ENCODE measurements around the gene C9. TPM values are rescaled to one million over a fixed set of nuclear protein-coding genes. Genes with fewer than 3 reads are reported as not detected.
"Not testable (repeated sequence)": the region's sequence is repeated elsewhere in the genome, so short reads cannot be mapped to it uniquely, and the experiment has no call there.

C9 gene
- total RNA-seq, 2 donors from 2014 or later, result 0.19 TPM; not detected in 1

- DNase-seq (ENCODE audit: low spot score), result no peak
- intact Hi-C loops (cut with DNase I), result no loop called here
Observed at GRCh38 chr5:39340506-39340905, 23.8 kb downstream of the C9 start.

GRCh38 chr5:39337252-39337915 lies 26.9 kb downstream of the C9 start:
- DNase-seq (ENCODE audit: low spot score), result no peak
- intact Hi-C loops (cut with DNase I), result no loop called here

GRCh38 chr5:39334296-39334695 lies 30.0 kb downstream of the C9 start:
- DNase-seq (ENCODE audit: low spot score); intact Hi-C loops (cut with DNase I): not testable (repeated sequence)

DNA sequence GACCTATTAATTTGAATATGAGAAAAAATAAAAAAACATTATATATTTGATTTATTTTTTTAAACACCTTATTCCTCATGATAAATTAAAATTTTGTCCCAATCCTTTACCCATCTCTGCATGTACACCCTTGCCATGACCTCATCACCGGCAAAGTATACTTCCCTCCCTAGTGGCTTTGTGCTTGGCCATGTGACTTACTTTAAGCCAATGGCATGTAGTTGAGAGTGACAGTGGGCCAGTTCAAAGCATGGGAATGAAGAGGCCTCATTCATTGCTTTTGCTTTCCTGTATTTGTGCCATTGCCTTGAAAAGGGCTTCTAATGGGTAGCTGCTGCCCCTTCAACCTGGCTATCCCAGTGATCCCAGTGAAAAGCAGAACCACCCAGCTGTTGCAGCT lies 31.2 kb downstream of the C9 start:
- intact Hi-C loops (cut with DNase I), result no loop called here
- no peak for DNase-seq (ENCODE audit: low spot score)

DNA sequence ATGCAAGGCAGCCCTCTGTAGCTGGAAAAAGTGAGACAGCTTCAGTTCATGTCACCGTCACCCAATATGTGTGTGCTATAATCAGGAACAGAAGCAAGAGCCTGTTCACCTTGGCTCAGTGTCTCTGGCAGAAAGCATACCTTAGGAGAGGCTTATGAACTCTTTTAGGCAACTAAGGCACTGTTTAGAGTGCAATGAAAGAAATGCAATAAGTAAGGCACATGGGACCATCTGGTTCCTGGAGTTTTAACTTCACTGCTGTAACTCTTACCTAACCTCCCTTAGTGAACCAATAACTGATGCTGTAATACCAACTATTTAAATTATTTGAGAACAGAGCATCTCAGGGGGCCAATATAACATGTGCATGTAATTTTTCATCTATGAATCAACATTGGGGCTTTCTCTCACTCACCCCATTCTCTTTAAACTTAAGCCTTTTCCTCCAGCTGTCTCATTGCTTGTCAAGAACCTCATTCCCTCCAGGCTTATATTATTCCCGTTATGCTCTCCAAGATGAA lies 32.4 kb downstream of the C9 start:
- no peak for DNase-seq (ENCODE audit: low spot score)
- intact Hi-C loops (cut with DNase I), result no loop called here

DNA sequence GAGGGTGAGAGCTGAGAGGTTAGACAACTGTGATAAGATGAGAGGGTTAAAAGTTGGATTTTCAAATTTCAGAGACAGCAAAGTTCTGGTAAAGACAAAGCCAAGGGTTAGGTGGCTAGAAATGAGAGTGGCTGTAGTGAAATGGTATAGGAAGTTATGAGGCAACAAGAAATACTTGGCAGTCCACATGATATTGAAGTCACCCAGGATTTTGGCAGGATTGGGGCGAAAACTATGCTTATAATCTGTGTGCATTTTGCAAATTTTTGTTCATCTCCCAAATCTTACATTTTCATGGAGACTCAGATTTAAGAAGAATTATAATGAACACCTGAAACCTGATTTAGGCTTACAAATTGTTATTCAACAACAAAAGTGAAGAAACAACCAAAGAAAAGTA lies 35.6 kb downstream of the C9 start:
- intact Hi-C loops (cut with DNase I), result no loop called here
- no peak for DNase-seq (ENCODE audit: low spot score)

DNA sequence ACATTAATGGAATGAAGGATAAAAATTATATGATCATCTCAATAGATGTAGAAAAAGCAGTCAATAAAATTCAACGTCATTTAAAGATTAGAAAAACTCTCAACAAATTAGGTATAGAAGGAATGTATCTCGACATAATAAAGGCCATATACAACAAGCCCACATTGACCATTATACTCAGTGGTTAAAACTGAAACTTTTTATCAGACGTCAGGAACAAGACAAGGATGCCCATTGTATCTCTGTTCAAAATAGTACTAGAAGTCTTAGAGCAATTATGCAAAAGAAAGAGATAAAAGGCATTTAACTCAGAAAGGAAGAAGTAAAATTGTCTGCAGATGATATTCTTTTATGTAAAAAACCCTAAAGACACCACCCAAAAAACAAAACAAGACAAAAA lies 40.8 kb downstream of the C9 start:
- intact Hi-C loops (cut with DNase I), result no loop called here
- no peak for DNase-seq (ENCODE audit: low spot score)

DNA sequence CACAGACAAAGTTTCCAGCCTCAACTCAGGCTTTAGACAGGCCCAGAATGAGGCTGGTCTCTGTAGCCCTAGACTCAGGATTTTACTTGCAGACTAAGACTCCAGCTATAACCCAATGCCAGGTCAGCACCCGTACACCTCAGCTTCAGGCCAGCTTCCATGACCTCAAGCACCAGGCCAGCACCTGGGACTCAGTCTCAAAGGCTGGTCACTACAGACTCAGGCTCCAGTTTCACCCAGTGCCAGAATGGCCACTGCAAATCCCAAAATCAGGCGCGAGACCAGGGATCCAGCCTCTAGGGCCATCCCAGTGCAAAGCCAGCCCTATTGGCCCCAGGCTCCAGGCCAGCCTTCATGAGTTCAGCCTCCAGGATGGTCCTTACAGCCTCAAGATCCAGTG lies 44.9 kb downstream of the C9 start:
- DNase-seq (ENCODE audit: low spot score), result no peak
- intact Hi-C loops (cut with DNase I), result no loop called here

DNA sequence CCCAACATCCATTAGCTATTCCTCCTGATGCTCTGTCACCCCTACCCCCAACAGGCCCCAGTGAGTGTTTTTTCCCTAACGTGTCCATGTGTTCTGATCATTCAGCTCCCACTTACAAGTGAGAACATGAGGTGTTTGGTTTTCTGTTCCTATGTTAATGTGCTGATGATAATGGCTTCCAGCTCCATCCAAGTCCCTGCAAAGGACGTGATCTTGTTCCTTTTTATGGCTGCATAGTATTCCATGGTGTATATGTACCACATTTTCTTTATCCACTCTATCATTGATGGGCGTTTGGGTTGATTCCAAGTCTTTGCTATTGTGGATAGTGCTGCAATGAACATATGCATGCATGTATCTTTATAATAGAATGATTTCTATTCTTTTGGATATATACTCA lies 47.8 kb downstream of the C9 start:
- DNase-seq (ENCODE audit: low spot score), result not testable (repeated sequence)

DNA sequence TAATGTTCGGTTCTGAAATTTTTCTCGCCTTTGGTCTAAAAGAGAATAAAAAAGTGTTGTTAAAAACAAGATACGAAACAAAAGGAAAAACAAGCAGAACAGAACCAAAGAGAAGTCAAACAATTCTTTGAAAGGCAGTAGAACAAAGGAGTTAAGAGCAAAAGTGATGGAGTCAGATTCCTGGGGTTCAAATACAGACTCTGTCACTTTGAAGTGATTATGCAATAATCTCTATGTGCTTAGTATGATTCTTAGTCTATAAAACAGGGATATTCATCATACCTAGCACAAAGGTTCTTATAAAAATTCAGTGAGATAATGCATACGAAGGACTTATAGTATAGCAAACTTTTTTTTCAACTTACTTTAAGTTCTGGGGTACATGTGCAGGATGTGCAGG lies 48.3 kb downstream of the C9 start:
- intact Hi-C loops (cut with DNase I), result no loop called here

More for the DNA sequence above, 47.8 kb downstream of the C9 start:
- intact Hi-C loops (cut with DNase I), result not testable (repeated sequence)

DNA sequence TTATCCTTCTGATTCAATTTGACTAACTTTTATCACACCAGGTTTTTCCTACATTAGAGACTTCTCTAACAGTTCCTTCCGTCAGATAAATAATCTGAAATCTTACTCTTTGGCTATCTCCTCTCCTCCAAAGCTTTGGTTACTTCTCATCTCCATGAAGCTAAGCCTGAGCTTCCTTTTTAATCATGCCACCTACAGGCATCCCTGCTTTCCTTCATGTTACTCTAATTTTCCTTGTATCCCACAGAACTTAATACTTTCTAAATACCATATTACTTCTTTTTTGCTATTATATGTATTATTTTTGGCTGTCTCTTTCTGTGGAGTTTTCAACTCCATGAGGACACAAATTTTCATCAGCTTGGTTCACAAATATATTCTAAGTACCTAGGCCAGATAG lies 49.7 kb downstream of the C9 start:
- DNase-seq (ENCODE audit: low spot score), result no peak
- intact Hi-C loops (cut with DNase I), result no loop called here

More for the DNA sequence above, 48.3 kb downstream of the C9 start:
- DNase-seq (ENCODE audit: low spot score), result no peak

- intact Hi-C loops (cut with DNase I), result no loop called here
- DNase-seq (ENCODE audit: low spot score), result no peak
Observed at GRCh38 chr5:39309534-39309933, 54.8 kb downstream of the C9 start.

DNA sequence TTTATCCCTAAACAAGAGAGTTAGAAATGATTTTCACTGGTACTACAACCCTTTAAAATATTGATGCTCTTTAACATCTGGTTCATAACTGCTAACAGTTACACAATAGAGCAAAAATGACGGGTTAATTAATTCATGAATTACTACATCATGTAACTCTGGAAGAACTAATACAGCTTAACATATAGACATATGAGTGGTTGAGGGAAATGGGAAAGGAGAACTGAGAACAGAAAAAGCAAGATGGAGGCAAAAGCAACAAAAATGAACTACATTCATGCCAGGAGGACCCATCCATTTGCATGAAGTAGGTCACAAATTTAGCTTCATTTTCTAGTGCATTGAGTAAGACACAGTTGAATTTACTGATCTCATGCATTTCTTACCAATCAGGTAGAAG lies 61.8 kb downstream of the C9 start:
- intact Hi-C loops (cut with DNase I), result no loop called here
- no peak for DNase-seq (ENCODE audit: low spot score)

DNA sequence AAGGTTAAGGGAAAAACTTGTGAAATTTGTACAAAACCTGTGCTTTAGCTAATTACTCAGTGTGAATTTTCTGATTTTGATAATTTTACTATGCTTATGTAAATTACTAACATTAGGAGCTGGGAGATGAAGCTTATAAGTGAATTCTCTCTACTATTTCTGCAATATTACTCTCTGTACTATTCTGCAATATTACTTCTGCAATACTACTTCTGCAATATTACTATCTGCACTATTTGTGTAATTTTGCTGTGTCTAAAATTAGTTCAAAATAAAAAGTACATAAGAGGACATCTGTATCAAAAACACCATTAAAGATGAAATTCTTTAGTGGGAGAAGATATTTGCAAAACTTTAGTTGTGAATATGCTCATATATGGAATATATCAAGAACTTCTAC lies 62.9 kb downstream of the C9 start:
- intact Hi-C loops (cut with DNase I), result no loop called here
- no peak for DNase-seq (ENCODE audit: low spot score)

DNA sequence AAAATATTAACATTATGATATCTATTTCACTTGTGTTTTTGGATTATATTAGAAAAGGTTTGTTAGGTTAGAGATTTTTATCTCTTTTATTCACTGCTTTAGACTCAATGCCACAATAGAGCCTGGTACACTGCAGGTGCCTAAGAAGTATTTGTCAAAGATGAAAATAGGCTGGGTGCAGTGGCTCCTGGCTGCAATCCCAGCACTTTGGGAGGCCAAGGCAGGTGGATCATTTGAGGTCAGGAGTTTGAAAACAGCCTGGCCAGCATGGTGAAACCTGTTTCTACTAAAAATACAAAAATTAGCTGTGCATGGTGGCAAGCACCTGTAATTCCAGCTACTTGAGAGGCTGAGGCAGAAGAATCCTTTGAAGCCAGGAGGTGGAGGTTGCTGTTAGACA lies 64.3 kb downstream of the C9 start:
- intact Hi-C loops (cut with DNase I), result no loop called here
- no peak for DNase-seq (ENCODE audit: low spot score)

- DNase-seq (ENCODE audit: low spot score), result no peak
- intact Hi-C loops (cut with DNase I), result no loop called here
Observed at GRCh38 chr5:39294736-39295135, 69.6 kb downstream of the C9 start.

DNA sequence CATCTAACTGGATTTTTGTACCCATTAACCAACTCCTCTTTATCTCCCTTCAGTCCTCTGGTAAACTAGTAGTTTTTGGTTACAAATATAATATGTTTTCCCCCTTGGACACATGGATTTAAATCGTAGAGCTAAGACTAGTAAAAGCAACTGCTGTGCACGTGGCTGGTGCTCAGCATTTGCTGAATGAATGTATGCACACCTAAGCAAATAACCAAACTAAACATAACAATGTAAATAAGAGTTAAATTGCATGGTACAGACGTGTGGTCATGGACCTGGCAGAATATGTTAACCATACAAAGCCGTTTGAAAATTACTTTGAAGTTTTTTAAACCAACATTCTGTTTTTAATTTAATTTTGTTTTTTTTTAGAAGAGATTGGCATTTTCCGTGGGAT lies 79.7 kb downstream of the C9 start:
- no peak for DNase-seq (ENCODE audit: low spot score)

DNA sequence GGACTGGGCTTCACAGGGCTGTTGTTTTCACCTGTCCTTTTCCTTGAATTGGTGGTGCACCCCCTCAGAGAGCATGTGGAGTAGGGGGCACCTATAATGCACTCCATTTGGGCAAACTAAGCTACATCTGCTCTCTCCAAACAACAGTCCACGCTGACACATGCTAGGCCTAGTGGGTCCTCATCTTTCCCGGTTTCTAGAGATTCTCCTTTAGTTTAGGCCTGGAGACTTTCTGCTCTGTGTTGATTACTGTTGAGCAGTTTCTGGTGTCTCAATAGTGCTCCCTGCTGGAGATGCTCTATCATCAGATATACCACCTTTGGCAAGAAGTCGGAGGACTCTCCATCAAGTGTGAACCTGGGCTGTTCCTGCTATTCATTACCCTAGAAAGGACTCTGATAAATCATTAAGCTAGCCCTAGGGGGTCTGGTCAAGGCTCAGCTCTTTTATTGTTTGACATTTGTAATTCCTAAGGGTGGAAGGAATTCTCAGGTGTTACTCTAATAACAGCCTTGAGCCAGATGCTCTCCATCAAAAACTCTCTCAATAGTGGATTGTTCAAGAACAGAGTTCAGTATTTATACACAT lies 81.0 kb downstream of the C9 start:
- no peak for DNase-seq (ENCODE audit: low spot score)

More for the DNA sequence above, 79.7 kb downstream of the C9 start:
- intact Hi-C loops (cut with DNase I), result no loop called here

GRCh38 chr5:39282561-39282960 lies 81.7 kb downstream of the C9 start:
- no peak for DNase-seq (ENCODE audit: low spot score)
- intact Hi-C loops (cut with DNase I), result no loop called here

More for the DNA sequence above, 81.0 kb downstream of the C9 start:
- intact Hi-C loops (cut with DNase I), result no loop called here

DNA sequence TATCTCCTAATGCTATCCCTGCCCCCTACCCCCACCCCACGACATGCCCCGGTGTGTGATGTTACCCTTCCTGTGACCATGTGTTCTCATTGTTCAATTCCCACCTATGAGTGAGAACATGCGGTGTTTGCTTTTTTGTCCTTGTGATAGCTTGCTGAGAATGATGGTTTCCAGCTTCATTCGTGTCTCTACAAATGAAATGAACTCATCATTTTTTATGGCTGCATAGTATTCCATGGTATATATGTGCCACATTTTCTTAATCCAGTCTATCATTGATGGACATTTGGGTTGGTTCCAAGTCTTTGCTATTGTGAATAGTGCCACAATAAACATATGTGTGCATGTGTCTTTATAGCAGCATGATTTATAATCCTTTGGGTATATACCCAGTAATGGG lies 88.4 kb downstream of the C9 start:
- intact Hi-C loops (cut with DNase I); DNase-seq (ENCODE audit: low spot score): not testable (repeated sequence)

DNA sequence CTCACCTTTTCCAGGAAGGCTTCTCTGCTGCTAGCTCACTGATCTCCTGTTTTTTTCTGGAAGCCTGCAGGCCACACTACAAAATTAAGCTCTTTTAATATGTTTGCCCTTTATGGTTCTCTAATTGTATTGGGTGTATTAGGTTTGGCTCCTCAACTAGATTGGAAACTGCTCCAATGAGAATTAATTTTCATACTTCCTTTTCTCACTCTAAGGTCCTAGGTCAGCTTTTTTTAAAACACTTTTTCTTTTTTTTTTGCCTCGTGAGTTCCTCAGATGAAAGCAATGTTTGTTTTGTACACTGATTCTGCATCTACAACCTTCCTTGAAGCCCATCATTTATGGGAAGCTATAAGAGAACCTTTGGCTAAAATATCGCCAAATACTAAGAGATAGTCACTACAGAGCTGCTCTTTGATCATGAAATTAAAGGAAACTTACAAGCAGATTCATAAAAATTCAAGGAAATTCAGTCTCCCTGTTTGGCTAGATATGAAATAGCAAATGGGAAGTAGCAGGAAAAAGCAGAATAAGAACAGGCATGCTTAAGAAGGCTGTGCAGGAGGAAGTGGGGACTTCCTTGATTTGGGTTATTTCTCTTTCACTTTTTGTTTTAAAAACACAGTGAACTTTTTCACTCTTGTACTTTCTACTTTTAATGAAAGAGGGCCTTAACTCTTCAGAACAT lies 89.8 kb downstream of the C9 start:
- intact Hi-C loops (cut with DNase I), result no loop called here
- no peak for DNase-seq (ENCODE audit: low spot score)
